ENCODE data around the gene PARD6G. TPM values are rescaled to one million over a fixed set of nuclear protein-coding genes. Genes with fewer than 3 reads are reported as not detected.
A peak's percentile ranks its signal among the peaks of the same experiment; 100 is the strongest.

The PARD6G gene
- total RNA-seq, 1 donor from 2014 or later: 30.7 TPM

GRCh38 chr18:80119111-80119510 is 128.2 kb downstream of the PARD6G start:
- Mint-ChIP-seq H3K4me1 (peaks cover 19% of the 10 kb centered on the region), H3K36me3 (peaks cover 37% of the 10 kb centered on the region), H3K27ac (peak overlapping the region; percentile 59), H3K9me3 (no peaks in the 10 kb centered on the region), H3K27me3 (ENCODE audit: low read depth) (no peaks in the 10 kb centered on the region), H3K4me3 (no peak overlapping the region)
- no peak for DNase-seq (ENCODE audit: low spot score in 2 of 2, unreplicated experiment in 2 of 2)
- TF ChIP-seq CTCF (IDR thresholded peaks at IDR 0.05; ENCODE audit: unreplicated experiment): no peak

- no peak overlapping the region for H3K27ac Mint-ChIP-seq
- H3K27me3 Mint-ChIP-seq (ENCODE audit: low read depth): no peaks in the 10 kb centered on the region
- H3K4me3 Mint-ChIP-seq: no peak overlapping the region
- H3K36me3 Mint-ChIP-seq: peaks cover 19% of the 10 kb centered on the region
- DNase-seq (ENCODE audit: low spot score in 2 of 2, unreplicated experiment in 2 of 2): no peak
- TF ChIP-seq CTCF (IDR thresholded peaks at IDR 0.05; ENCODE audit: unreplicated experiment): no peak
- peaks cover 40% of the 10 kb centered on the region for H3K4me1 Mint-ChIP-seq
- H3K9me3 Mint-ChIP-seq: no peaks in the 10 kb centered on the region
Observed at GRCh38 chr18:80115035-80115434, 132.3 kb downstream of the PARD6G start.

GRCh38 chr18:80112624-80113248 is 134.6 kb downstream of the PARD6G start:
- Mint-ChIP-seq H3K9me3 (no peaks in the 10 kb centered on the region), H3K36me3 (peaks cover 4% of the 10 kb centered on the region), H3K4me1 (peaks cover 32% of the 10 kb centered on the region), H3K27me3 (ENCODE audit: low read depth) (no peaks in the 10 kb centered on the region), H3K4me3 (no peak overlapping the region), H3K27ac (peak overlapping the region; percentile 69)
- no peak for DNase-seq (ENCODE audit: low spot score in 2 of 2, unreplicated experiment in 2 of 2)
- TF ChIP-seq CTCF (IDR thresholded peaks at IDR 0.05; ENCODE audit: unreplicated experiment): no peak

- H3K36me3 Mint-ChIP-seq: no peaks in the 10 kb centered on the region
- H3K27ac Mint-ChIP-seq: peak overlapping the region; percentile 82
- peak in 1 of 2 experiments; percentile 63 for DNase-seq (ENCODE audit: low spot score in 2 of 2, unreplicated experiment in 2 of 2)
- H3K4me3 Mint-ChIP-seq: peak overlapping the region; percentile 82
- H3K27me3 Mint-ChIP-seq (ENCODE audit: low read depth): no peaks in the 10 kb centered on the region
- H3K9me3 Mint-ChIP-seq: no peaks in the 10 kb centered on the region
- TF ChIP-seq CTCF (IDR thresholded peaks at IDR 0.05; ENCODE audit: unreplicated experiment): no peak
- peaks cover 39% of the 10 kb centered on the region for H3K4me1 Mint-ChIP-seq
Observed at GRCh38 chr18:80109676-80110078, 137.6 kb downstream of the PARD6G start.

- DNase-seq (ENCODE audit: low spot score in 2 of 2, unreplicated experiment in 2 of 2): peak; percentile 52 to 75
- Mint-ChIP-seq H3K27ac (peak within 1 kb of the TSS; percentile 82), H3K4me3 (peak within 1 kb of the TSS; percentile 82), H3K36me3 (no peaks in the 10 kb centered on the region), H3K27me3 (ENCODE audit: low read depth) (no peaks in the 10 kb centered on the region), H3K4me1 (peaks cover 46% of the 10 kb centered on the region), H3K9me3 (no peaks in the 10 kb centered on the region)
- no peak for TF ChIP-seq CTCF (IDR thresholded peaks at IDR 0.05; ENCODE audit: unreplicated experiment)
Observed at GRCh38 chr18:80108739-80109675, 138.3 kb downstream of the PARD6G start, which contains the start of gene ADNP2. Gene ADNP2, plus strand, starts transcription at chr18:80109262. Its CDS starts 8,281 bp downstream, at chr18:80117543.
